Activated CD4-positive, alpha-beta memory T cell treated with anti-CD3 and anti-CD28 coated beads for 36 hours (primary cell): ENCODE measurements around the gene GRIN2C. TPM values are rescaled to one million over a fixed set of nuclear protein-coding genes. Genes with fewer than 3 reads are reported as not detected.

Experiments
- CTCF ChIA-PET: fragments of 350-600 bp; sonication (Branson Sonifier 250); formaldehyde crosslinking; loops from one replicate; lab custom pipeline; 2021; ENCODE audit warnings: antibody characterized with exemption, inconsistent platforms; lab: Charles Lee
- POLR2A ChIA-PET: fragments of 350-600 bp; sonication (Branson Sonifier 250); formaldehyde crosslinking; loops from one replicate; lab custom pipeline; 2021; ENCODE audit warnings: antibody characterized with exemption; lab: Charles Lee
- DNase-seq: peaks from one replicate; pipeline ENCODE4 v3.0.0-alpha.2; 2020
- H3K27ac Mint-ChIP-seq: one replicate; pipeline ENCODE4 v1.8.0; 2021; ENCODE audit warnings: mixed read lengths
- H3K27me3 Mint-ChIP-seq: one replicate; pipeline ENCODE4 v1.8.0; 2021; ENCODE audit warnings: mixed read lengths
- H3K36me3 Mint-ChIP-seq: one replicate; pipeline ENCODE4 v1.8.0; 2021; ENCODE audit warnings: mixed read lengths
- H3K4me1 Mint-ChIP-seq: one replicate; pipeline ENCODE4 v1.8.0; 2021; ENCODE audit warnings: low read depth, mixed read lengths
- H3K4me3 Mint-ChIP-seq: one replicate; pipeline ENCODE4 v1.8.0; 2021; ENCODE audit warnings: mild to moderate bottlenecking, mixed read lengths
- H3K9me3 Mint-ChIP-seq: one replicate; pipeline ENCODE4 v1.8.0; 2021; ENCODE audit warnings: mixed read lengths
- intact Hi-C: fragments of 100-400 bp; cut with micrococcal nuclease; formaldehyde crosslinking; loops from one replicate; pipeline ENCODE4 v1.15.1; 2023
- total RNA-seq, 2 experiments: library from RNA; stranded (reverse); gene quantifications; one replicate each; pipeline ENCODE4 v1.2.3, GENCODE V29; 2021

GRIN2C gene
- total RNA-seq, 2 experiments from 2014 or later = not detected

GRCh38 chr17:74861662-74862107, 2.0 kb upstream of the GRIN2C start:
- no peak for DNase-seq
- Mint-ChIP-seq H3K36me3 (no peaks in the 10 kb centered on the region), H3K27me3 (peaks cover 32% of the 10 kb centered on the region), H3K27ac (no peak overlapping the region), H3K4me1 (peaks cover 16% of the 10 kb centered on the region), H3K4me3 (no peak overlapping the region), H3K9me3 (no peaks in the 10 kb centered on the region)
- POLR2A ChIA-PET = interaction anchor here (2.5 kb wide), 1 partner anchor 12 kb away, joined by 12 read pairs; the partner anchor contains the start of gene FDXR
- CTCF ChIA-PET = interaction anchor here (0.8 to 11.9 kb wide), 33 partner anchors 8 to 296 kb away, joined by 3 to 123 read pairs (median 5); partner anchors contain the start of genes FDXR, NAT9 and RAB37
- intact Hi-C loops = loop anchor here (5.0 kb wide), 1 partner anchor 119 kb away; no protein-coding TSS in a partner anchor

GRCh38 chr17:74860872-74861661, 1.4 kb upstream of the GRIN2C start:
- no peaks in the 10 kb centered on the region for H3K9me3 Mint-ChIP-seq
- DNase-seq = no peak

GRCh38 chr17:74860229-74860871, 665 bp upstream of the GRIN2C start:
- no peak overlapping the region for H3K27ac Mint-ChIP-seq
- POLR2A ChIA-PET = no interaction called here
- DNase-seq = no peak
- H3K4me1 Mint-ChIP-seq = peaks cover 16% of the 10 kb centered on the region
- CTCF ChIA-PET = interaction anchor here (0.7 to 11.9 kb wide), 15 partner anchors 9 to 1400 kb away, joined by 3 to 123 read pairs (median 8); partner anchors contain the start of genes FDXR and RAB37
- peaks cover 45% of the 10 kb centered on the region for H3K27me3 Mint-ChIP-seq
- peak overlapping the region; percentile 50 for H3K4me3 Mint-ChIP-seq
- intact Hi-C loops = loop anchor here (5.0 kb wide), 1 partner anchor 118 kb away; no protein-coding TSS in a partner anchor
- H3K36me3 Mint-ChIP-seq = no peaks in the 10 kb centered on the region
- H3K9me3 Mint-ChIP-seq = no peaks in the 10 kb centered on the region

More at GRCh38 chr17:74860872-74861661, 1.4 kb upstream of the GRIN2C start:
- POLR2A ChIA-PET = interaction anchor here (2.5 kb wide), 1 partner anchor 12 kb away, joined by 12 read pairs; the partner anchor contains the start of gene FDXR
- no peaks in the 10 kb centered on the region for H3K36me3 Mint-ChIP-seq
- H3K4me1 Mint-ChIP-seq = peaks cover 16% of the 10 kb centered on the region
- H3K4me3 Mint-ChIP-seq = peak overlapping the region; percentile 16
- H3K27me3 Mint-ChIP-seq = peaks cover 38% of the 10 kb centered on the region
- CTCF ChIA-PET = interaction anchor here (0.8 to 11.9 kb wide), 22 partner anchors 8 to 294 kb away, joined by 3 to 123 read pairs (median 10); partner anchors contain the start of genes FDXR and RAB37
- H3K27ac Mint-ChIP-seq = no peak overlapping the region
- intact Hi-C loops = loop anchor here (5.0 kb wide), 1 partner anchor 119 kb away; no protein-coding TSS in a partner anchor

DNA sequence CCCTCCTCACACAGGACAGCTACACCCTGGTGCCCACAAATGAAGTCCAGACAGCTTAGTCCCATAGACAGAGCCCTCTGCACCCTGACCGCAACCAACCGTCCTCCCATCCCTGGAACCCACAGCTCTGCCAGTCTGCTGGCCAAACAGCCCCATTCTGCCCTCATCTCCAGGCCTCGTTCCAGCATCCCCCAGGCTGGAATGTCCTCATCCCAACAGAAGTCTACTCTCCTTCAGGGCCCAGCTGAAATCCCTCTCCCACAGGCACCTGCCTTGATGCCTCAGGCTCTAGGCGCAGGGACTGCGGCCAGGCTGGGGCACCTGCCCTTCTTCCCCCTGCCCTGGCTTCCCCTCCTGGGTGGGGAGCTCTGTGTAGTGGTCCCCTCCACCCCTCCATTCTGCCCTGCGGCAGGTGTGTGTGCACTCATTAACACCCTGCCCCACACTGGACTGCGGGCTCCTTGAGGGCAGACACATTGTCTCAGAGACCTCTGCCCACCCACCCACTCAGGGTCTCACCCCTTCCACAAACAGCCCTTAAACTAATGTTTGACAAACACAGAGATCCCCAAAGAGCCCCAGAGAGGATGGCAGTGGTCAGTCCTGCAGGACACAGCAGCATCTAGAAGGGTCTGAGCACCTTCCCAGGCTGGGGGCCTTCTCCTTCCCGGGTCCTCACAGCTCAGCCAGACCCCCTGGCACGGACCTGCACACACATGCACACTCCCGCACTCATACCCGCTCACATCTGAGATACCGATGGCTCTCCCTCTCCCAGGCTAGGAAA, 820 bp downstream of the GRIN2C start:
- CTCF ChIA-PET = interaction anchor here (0.8 to 11.9 kb wide), 11 partner anchors 8 to 202 kb away, joined by 3 to 123 read pairs (median 5); partner anchors contain the start of genes RAB37 and USH1G
- Mint-ChIP-seq H3K4me1 (peaks cover 11% of the 10 kb centered on the region), H3K27ac (no peak overlapping the region), H3K27me3 (peaks cover 52% of the 10 kb centered on the region), H3K36me3 (no peaks in the 10 kb centered on the region), H3K4me3 (peak overlapping the region; percentile 32), H3K9me3 (no peaks in the 10 kb centered on the region)
- intact Hi-C loops = no loop called here
- POLR2A ChIA-PET = interaction anchor here (1.3 kb wide), 1 partner anchor 109 kb away, joined by 4 read pairs; no protein-coding TSS in a partner anchor
- DNase-seq = no peak

GRCh38 chr17:74857191-74857590, 2.5 kb downstream of the GRIN2C start:
- H3K4me3 Mint-ChIP-seq = no peak overlapping the region
- H3K4me1 Mint-ChIP-seq = peaks cover 19% of the 10 kb centered on the region
- DNase-seq = no peak
- no peaks in the 10 kb centered on the region for H3K36me3 Mint-ChIP-seq
- ChIA-PET CTCF (interaction anchor here (0.7 to 11.9 kb wide), 6 partner anchors 14 to 200 kb away, joined by 3 to 123 read pairs (median 18); partner anchors contain the start of gene RAB37), POLR2A (no interaction called here)
- no peaks in the 10 kb centered on the region for H3K9me3 Mint-ChIP-seq
- peaks cover 59% of the 10 kb centered on the region for H3K27me3 Mint-ChIP-seq
- no peak overlapping the region for H3K27ac Mint-ChIP-seq
- intact Hi-C loops = no loop called here

GRCh38 chr17:74856112-74856511, 3.6 kb downstream of the GRIN2C start:
- POLR2A ChIA-PET = interaction anchor here (0.7 to 1.4 kb wide), 2 partner anchors 17 to 477 kb away, joined by 3 to 5 read pairs; partner anchors contain the start of gene FDXR
- H3K9me3 Mint-ChIP-seq = no peaks in the 10 kb centered on the region
- H3K4me1 Mint-ChIP-seq = peaks cover 19% of the 10 kb centered on the region
- no peaks in the 10 kb centered on the region for H3K36me3 Mint-ChIP-seq
- H3K27ac Mint-ChIP-seq = no peak overlapping the region
- CTCF ChIA-PET = interaction anchor here (0.9 to 11.9 kb wide), 4 partner anchors 8 to 110 kb away, joined by 3 to 123 read pairs (median 37); no protein-coding TSS in a partner anchor
- peaks cover 54% of the 10 kb centered on the region for H3K27me3 Mint-ChIP-seq
- intact Hi-C loops = no loop called here
- H3K4me3 Mint-ChIP-seq = no peak overlapping the region
- DNase-seq = no peak

DNA sequence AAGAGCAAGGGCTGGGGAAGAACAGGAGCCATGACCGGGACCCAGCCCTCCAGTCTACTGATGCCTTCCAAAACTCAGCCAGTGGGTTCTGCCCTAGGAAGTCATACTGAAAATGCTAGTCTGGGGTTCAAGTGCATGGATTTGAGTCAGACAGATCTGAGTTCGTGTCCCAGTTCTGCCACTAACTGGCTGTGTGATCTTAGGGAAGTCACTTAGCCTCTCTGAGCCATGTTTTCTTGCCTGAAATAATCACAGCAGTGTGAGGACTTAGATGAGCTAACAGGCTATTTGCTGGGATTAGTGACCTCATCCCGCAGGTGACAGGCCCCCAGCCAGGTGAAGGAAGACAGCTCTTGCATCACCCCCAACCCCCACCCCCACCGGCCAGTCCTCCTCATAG, 4.4 kb downstream of the GRIN2C start:
- Mint-ChIP-seq H3K4me3 (no peak overlapping the region), H3K36me3 (no peaks in the 10 kb centered on the region), H3K4me1 (peaks cover 15% of the 10 kb centered on the region), H3K9me3 (no peaks in the 10 kb centered on the region), H3K27me3 (peaks cover 56% of the 10 kb centered on the region), H3K27ac (no peak overlapping the region)
- POLR2A ChIA-PET = interaction anchor here (1.4 kb wide), 1 partner anchor 18 kb away, joined by 5 read pairs; the partner anchor contains the start of gene FDXR
- no peak for DNase-seq
- intact Hi-C loops = no loop called here
- CTCF ChIA-PET = interaction anchor here (0.9 to 11.9 kb wide), 4 partner anchors 9 to 110 kb away, joined by 3 to 123 read pairs (median 37); no protein-coding TSS in a partner anchor

DNA sequence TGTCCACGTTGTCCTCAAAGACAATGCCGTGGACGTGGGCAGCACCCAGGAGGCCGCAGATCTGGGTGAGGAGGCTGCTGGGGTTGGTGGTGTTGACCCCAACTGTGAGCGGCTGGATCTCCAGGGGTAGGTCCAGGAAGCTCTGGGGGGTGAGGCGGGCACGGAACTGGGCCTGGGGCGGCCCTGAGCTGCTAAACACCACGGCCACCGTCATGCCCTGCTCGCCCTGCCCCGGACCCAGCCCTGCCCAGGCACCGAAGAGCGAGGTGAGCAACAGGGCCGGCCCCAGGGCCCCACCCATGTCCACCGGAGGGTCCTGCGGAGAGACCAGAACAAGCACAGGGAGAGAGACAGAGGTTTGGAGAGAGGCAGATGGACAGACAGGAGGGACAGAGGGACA, 4.9 kb downstream of the GRIN2C start:
- no peak for DNase-seq
- ChIA-PET CTCF (interaction anchor here (1.2 to 11.9 kb wide), 4 partner anchors 9 to 109 kb away, joined by 3 to 123 read pairs (median 37); no protein-coding TSS in a partner anchor), POLR2A (no interaction called here)
- peaks cover 12% of the 10 kb centered on the region for H3K4me1 Mint-ChIP-seq
- intact Hi-C loops = no loop called here
- H3K36me3 Mint-ChIP-seq = no peaks in the 10 kb centered on the region
- no peaks in the 10 kb centered on the region for H3K9me3 Mint-ChIP-seq
- H3K27me3 Mint-ChIP-seq = peaks cover 53% of the 10 kb centered on the region
- H3K27ac Mint-ChIP-seq = no peak overlapping the region
- no peak overlapping the region for H3K4me3 Mint-ChIP-seq

GRCh38 chr17:74853669-74854068, 6.0 kb downstream of the GRIN2C start:
- intact Hi-C loops = no loop called here
- DNase-seq = no peak
- Mint-ChIP-seq H3K9me3 (no peaks in the 10 kb centered on the region), H3K36me3 (no peaks in the 10 kb centered on the region), H3K27me3 (peaks cover 47% of the 10 kb centered on the region), H3K27ac (no peak overlapping the region), H3K4me1 (peaks cover 8% of the 10 kb centered on the region), H3K4me3 (no peak overlapping the region)
- ChIA-PET POLR2A (no interaction called here), CTCF (interaction anchor here (1.2 to 6.4 kb wide), 2 partner anchors 10 to 62 kb away, joined by 3 to 48 read pairs; no protein-coding TSS in a partner anchor)

- Mint-ChIP-seq H3K27me3 (peaks cover 44% of the 10 kb centered on the region), H3K9me3 (no peaks in the 10 kb centered on the region), H3K27ac (no peak overlapping the region), H3K36me3 (no peaks in the 10 kb centered on the region), H3K4me1 (peaks cover 8% of the 10 kb centered on the region), H3K4me3 (peak overlapping the region; percentile 67)
- no peak for DNase-seq
- ChIA-PET CTCF (interaction anchor here (0.7 to 6.4 kb wide), 6 partner anchors 11 to 109 kb away, joined by 3 to 48 read pairs (median 3); no protein-coding TSS in a partner anchor), POLR2A (interaction anchor here (1.0 to 1.3 kb wide), 2 partner anchors 11 to 20 kb away, joined by 3 to 5 read pairs; partner anchors contain the start of gene FDXR)
- intact Hi-C loops = no loop called here
Measured at GRCh38 chr17:74853048-74853397, 6.7 kb downstream of the GRIN2C start.
